Body of pancreas (tissue), 4 donors: ENCODE results near the gene CSMD2.

Experiments used
- CTCF ChIP-seq, 7 experiments: fragments of 450-650 bp in 4 of 7; fragments of 200-600 bp in 3 of 7; sonication (generic) in 3 of 7; IDR thresholded peaks; one replicate each; pipeline ENCODE4 v1.5.1; 2016 to 2019; ENCODE audit warnings: antibody characterized with exemption in 7 of 7
- POLR2A ChIP-seq, 3 donors: fragments of 450-650 bp; IDR thresholded peaks; one replicate each; pipeline ENCODE4 v1.6.1; 2016; ENCODE audit warnings: antibody characterized with exemption in 3 of 3, mild to moderate bottlenecking in 2 of 3

- no peak for TF ChIP-seq CTCF (IDR thresholded peaks at IDR 0.05)
- TF ChIP-seq POLR2A (IDR thresholded peaks at IDR 0.05): no peak
Observed at GRCh38 chr1:33860671-33861070, 304.4 kb downstream of the CSMD2 start.
